CD4-positive, alpha-beta T cell treated with Interleukin-17A for 1 hour (primary cell): ENCODE data around the gene TFR2.
A peak's percentile ranks its signal among the peaks of the same experiment; 100 is the strongest.

Experiments
- DNase-seq: peaks from one replicate; pipeline ENCODE4 v3.0.0-alpha.2; 2020

The TFR2 gene

GRCh38 chr7:100611983-100612729 lies 29.2 kb downstream of the TFR2 start, which contains the start of gene MOSPD3:
TSS of gene MOSPD3 (plus strand) at chr7:100612540. CDS start at chr7:100612792, 252 bp downstream.
- peak; percentile 98 for DNase-seq

DNA sequence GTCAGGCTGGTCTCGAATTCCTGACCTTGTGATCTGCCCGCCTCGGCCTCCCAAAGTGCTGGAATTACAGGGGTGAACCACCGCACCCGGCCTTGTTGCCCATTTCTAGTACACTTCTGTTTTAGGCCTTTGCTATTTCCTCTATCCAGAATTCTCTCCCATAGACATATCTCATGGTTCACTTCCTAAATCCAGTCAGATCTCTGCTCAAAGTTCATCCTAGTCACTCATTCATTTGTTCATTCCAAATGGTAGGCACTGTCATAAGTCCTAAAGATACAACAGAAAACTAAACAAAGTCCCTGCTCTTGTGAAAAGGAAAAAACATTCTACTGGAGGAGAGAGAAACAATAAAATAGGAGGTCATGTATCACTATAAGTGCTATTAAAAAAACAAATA lies 31.4 kb downstream of the TFR2 start:
- DNase-seq, result no peak

DNA sequence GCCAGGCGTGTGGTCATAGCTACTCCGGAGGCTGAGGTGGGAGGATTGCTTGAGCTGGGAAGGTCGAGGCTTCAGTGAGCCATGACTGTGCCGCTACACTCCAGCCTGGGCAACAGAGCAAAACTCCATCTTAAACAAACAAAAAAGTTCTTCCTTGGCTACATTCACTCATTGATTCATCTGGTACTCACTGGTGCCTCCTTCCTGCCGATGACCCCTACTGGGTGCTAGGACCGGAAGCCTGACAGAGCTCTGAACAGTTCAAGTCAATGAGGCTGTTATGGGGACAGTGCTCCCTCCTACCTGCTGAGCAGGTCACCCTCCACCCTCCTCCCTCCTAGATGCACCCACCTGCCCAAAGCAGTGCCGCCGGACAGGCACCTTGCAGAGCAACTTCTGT lies 34.2 kb downstream of the TFR2 start:
- DNase-seq, result no peak

DNA sequence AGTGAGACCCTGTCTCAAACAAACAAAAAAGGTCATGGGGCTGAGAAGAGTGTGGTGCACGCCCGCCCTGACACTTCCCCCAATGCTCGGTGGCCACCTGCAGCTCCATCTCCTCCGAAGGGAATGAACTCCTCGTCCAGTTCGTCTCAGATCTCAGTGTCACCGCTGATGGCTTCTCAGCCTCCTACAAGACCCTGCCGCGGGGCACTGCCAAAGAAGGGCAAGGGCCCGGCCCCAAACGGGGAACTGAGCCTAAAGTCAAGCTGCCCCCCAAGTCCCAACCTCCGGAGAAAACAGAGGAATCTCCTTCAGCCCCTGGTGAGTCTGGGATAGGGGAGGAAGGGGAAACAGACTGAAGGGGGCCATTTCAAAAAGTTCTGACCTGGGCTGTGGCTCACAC lies 35.0 kb downstream of the TFR2 start:
- no peak for DNase-seq

DNA sequence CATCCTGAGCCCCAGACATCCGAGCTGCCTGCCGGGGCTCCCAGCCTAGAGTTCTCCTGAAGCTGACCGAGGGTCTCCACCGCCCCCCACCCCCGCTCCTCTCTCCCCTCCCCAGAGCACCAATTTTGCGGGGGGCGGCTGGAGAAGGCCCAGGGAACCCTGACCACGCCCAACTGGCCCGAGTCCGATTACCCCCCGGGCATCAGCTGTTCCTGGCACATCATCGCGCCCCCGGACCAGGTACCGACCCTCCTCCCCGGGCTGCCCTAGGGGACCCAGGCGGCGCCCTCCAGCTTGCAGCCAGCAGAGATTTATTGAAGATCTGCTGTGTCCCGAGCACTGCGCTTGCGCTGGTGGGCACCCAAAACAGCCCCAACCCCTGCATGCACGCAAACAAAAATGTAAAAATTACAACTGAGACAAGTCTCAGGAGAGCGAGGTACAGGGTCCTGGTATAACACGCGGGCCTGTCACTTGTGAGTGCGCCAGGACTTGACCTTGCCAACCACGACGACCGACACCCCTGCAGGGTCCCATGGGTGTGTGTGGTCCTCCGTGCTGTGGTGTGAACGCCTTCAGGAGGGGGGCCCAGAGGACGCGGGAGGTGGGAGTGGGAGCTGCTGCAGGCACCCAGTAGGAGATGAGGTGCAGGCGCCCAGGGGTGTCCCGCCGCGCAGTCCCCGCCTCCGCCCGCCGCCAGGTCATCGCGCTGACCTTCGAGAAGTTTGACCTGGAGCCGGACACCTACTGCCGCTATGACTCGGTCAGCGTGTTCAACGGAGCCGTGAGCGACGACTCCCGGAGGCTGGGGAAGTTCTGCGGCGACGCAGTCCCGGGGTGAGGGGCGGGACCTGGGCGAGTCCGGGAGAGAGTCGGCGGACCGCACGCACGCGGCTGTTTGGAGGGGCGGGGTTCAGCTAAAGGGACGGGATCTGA lies 36.1 kb downstream of the TFR2 start:
- DNase-seq, result peak; percentile 39

GRCh38 chr7:100604028-100604975 lies 37.0 kb downstream of the TFR2 start:
- DNase-seq, result peak; percentile 88

DNA sequence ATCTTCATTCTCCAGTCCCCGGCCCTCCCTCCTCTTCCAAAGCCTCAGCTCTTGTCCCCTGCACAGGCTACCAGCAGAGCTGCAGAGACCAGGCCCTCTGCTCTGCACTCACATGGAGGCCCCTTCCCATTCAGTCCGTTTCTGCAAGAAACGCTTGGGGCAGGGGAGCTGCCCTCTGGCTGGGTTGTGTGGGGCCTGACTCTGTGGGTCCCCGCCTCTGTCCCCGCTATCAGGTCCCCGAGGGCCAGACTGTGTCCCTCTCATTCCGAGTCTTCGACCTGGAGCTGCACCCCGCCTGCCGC lies 37.7 kb downstream of the TFR2 start:
- DNase-seq, result no peak

DNA sequence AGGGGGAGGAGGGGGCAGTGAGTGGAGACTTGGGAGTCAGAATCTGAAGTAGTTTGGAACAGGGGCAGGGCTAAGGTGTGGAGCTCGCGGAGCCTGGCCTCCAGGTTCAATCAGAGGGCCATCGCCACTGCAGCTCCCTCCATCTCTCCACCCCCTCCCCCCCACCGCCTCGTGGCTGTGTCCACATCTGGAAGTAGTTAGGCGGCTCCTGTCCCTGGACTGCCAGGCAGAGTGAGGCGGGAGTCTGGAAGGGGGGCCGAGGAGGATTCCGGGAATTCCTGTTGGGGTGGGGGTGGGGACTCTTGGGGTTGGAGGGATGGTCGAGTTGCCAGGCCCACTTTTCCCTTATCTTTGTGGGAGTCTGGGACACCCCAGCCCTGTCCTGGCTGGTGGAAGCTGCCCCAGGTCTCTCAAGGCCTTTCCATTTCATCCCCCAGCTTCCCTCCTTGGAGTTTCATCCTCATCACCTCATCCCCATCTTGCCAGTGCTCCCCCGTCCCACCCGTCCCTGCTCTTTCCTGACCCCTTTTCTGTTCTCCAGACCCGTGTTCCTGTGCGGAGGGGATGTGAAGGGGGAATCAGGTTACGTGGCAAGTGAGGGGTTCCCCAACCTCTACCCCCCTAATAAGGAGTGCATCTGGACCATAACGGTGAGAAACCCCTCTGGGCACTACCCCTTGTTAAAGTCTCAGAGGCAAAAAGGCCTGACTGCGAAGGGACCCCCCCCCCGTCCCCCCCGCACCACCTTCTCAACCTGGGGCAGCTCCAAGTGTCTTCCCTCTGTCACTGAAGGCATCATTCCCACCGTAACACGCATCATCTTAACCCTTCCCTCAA lies 38.2 kb downstream of the TFR2 start:
- DNase-seq, result no peak

GRCh38 chr7:100600730-100601038 lies 40.7 kb downstream of the TFR2 start:
- DNase-seq, result no peak

- DNase-seq, result no peak
Measured at GRCh38 chr7:100599911-100600729, 41.2 kb downstream of the TFR2 start.

DNA sequence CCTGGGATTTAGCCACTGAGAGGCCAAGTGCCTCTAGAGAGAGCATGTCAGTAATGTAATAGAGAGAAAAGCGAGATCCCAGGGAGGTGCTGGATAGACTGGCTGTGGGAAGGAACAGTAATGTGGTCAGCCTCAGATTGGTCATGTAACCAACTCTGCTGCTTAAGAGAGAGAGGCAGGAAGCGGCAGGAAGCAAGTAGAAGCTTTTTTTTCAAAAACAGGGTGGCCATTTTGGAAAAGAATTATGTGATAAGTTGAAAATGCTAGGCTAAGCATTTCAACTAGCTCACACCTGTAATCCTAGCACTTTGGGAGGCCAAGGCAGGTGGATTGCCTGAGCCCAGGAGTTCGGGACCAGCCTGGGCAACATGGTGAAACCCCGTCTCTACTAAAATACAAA lies 42.9 kb downstream of the TFR2 start:
- no peak for DNase-seq

DNA sequence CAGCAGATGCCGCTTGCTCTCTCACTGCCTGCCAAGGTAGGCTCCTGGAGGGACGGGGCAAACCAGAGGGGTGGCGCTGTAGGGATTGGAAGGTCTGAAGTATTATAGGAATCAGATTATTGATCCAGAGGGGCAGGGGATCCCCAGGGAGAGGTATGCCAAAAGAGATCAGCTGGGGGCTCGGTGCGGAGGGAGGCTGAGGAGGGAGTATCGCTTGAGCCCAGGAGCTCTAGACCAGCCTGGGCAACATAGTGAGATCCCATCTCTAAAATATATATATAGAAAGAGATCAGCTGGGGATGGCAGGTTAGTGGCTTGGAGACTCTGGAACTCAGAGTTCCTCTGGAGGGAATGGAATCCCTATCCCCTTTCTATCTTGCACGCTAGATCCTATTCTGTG lies 46.2 kb downstream of the TFR2 start:
- DNase-seq, result no peak

DNA sequence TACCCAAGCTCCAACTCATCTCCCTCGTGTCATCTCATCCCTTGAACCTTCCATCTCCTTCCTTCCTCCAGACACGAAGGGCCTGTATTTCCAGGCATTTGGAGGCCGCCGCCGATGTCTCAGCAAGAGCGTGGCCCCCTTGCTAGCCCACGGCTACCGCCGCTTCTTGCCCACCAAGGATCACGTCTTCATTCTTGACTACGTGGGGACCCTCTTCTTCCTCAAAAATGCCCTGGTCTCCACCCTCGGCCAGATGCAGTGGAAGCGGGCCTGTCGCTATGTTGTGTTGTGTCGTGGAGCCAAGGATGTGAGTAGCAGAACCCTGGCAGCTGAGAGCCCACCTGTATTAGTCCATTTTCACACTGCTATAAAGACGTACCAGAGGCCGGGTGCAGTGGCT lies 49.8 kb downstream of the TFR2 start:
- DNase-seq, result no peak

GRCh38 chr7:100590077-100590737 lies 51.1 kb downstream of the TFR2 start:
- no peak for DNase-seq

DNA sequence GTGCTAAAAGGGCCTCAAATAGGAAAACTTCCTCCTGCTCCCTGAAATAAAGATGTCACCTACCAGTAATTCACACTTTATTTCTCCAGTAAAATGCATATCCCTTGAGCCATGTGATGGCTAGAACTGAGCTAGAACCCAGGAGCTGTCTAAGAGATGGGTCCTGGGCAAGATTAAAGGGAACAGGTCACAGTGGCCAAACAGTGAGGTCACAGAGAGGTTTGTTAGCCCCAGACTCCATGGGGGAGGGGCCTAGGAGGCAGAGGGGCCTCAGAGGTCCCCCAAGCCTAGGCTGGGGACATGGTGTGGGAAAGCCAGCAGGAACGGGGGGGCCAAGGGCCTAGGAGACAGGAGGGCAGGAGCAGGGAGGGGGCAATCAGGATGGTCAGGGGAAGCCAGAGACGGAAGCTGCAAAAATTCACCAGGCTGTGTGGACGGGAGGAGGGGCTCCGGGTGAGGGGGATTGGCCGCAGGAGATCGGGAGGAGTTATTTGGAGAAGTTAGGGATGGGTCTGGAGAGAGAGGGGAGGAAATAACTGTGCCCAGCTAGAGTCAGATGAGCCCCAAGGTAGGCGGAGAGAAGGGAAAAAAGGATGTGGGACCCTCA lies 51.9 kb downstream of the TFR2 start:
- no peak for DNase-seq

DNA sequence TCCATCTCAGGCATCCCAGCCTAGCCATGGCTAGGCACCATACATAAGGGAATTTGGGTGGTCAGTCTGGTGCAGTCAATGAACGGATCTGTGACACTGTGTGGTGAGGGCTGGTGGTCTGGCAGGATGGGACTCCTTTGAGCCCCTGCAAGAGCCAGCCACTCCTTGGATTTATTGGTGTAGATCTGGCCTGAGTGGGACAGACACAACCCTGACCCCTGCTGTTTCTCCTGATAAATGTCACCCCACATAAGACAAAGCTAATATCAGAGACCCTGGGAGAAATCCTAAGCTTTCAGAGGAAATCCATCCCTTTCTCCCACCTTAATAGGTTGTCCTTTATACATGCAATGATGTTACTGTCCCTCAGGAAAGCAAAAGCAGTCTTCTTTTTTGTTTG lies 52.9 kb downstream of the TFR2 start:
- DNase-seq, result no peak

- peak; percentile 100 for DNase-seq
Measured at GRCh38 chr7:100586266-100587025, 54.9 kb downstream of the TFR2 start, which contains the start of gene FBXO24. TSS of gene FBXO24 (plus strand) at chr7:100586328. CDS start at chr7:100586626, 298 bp downstream.

- peak; percentile 65 for DNase-seq
Measured at GRCh38 chr7:100585511-100586265, 55.7 kb downstream of the TFR2 start, which contains the start of gene LRCH4. TSS of gene LRCH4 (minus strand) at chr7:100586129. CDS start at chr7:100586100, 29 bp downstream.
